ENCODE results near the gene OSBPL2.

Gene OSBPL2

GRCh38 chr20:62313460-62314338 lies 75.4 kb downstream of the OSBPL2 start:
- DNase-seq (ENCODE audit: low spot score), result no peak

GRCh38 chr20:62314339-62314638 lies 76.0 kb downstream of the OSBPL2 start:
- DNase-seq (ENCODE audit: low spot score), result no peak

- no peak for DNase-seq (ENCODE audit: low spot score)
These were observed 76.5 kb downstream of the OSBPL2 start for GRCh38 chr20:62314711-62315302.

- DNase-seq (ENCODE audit: low spot score), result no peak
These were observed 77.5 kb downstream of the OSBPL2 start for GRCh38 chr20:62315773-62316172.

DNA sequence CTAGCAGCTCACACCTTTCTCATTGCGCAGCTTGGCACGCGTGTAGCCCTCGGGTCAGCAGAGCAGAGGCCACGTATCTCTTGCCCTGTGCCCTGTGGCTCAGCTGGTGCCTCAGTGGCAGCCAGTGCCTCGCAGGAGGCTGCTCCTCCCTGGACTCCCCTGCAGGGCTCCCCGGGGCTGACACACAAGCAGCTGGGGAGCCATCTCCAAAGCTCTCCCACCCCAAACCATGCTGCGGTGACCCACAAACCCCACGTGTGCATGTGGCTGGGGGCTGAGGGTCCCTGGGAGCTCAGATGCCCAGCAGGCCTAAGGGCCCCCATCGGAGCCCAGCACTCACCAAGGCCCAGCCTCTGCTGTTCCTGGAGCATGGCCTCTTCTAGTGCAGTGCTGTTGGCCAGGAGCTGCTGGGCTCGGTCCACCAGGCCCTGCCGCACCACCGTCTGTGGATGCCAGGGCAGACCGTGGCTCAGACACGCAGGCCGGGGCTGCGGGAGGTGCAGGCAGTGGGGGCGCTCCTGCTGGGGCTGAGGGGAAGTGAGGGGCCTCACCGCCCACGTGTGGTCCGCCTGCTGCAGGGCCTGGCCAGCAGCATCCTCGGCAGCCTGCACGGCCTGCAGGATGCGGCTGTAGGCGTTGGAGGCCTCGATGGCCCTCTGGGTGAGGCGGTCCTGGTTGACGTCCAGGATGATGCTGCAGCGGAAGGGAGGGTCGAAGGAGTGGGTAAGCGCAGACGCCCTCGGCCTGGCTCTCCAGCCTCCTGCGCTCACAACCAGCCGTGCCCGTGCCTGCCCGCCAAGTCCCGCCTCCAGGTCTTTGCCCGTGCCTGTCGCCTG lies 78.2 kb downstream of the OSBPL2 start:
- DNase-seq (ENCODE audit: low spot score), result no peak

DNA sequence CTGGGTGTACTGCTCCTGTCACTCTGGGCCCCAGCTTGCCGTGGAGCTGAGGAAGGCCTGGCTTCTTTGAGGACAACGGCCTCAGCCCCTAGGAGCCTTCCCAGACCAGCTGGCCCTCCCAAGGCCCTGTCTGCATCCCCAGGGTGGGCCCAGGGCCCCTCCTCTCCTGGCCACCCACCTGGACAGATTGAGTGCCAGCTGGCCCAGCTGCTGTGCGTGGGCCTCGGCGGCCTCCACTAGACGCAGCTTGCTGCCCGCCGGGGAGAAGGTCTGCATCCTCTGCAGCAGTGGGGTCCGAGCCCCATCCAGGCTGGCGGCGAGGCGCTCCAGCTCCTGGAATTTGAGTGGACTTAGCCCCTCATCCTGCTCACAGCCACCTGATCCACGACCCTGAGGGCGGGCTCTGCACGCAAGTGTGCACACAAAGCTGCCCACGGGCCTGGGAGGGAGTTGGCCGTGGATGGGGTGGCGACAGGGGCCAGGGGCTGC lies 78.9 kb downstream of the OSBPL2 start:
- no peak for DNase-seq (ENCODE audit: low spot score)

- DNase-seq (ENCODE audit: low spot score), result no peak
These were observed 80.4 kb downstream of the OSBPL2 start for GRCh38 chr20:62318400-62319345.

- no peak for DNase-seq (ENCODE audit: low spot score)
These were observed 81.1 kb downstream of the OSBPL2 start for GRCh38 chr20:62319346-62319909.

GRCh38 chr20:62320581-62321354 lies 82.4 kb downstream of the OSBPL2 start:
- peak; percentile 39 for DNase-seq (ENCODE audit: low spot score)

DNA sequence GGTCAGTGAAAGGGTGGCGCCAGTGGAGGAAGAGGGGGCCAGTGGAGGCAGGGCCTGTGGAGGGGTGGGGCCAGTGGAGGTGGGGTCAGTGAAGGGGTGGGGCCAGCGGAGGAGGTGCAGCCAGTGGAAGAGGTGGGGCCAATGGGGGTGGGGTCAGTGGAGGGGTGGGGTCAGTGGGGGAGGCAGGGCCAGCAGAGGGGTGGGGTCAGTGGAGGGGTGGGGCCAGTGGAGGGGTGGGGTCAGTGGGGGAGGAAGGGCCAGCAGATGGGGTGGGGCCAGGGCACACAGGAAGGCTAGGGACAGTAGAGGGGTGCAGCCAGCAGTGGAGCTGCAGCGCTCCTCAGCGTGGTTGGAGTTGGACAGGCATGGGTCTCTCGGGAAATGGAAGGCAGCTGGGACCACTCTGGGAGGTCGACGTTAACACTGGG lies 83.2 kb downstream of the OSBPL2 start:
- peak; percentile 47 for DNase-seq (ENCODE audit: low spot score)

DNA sequence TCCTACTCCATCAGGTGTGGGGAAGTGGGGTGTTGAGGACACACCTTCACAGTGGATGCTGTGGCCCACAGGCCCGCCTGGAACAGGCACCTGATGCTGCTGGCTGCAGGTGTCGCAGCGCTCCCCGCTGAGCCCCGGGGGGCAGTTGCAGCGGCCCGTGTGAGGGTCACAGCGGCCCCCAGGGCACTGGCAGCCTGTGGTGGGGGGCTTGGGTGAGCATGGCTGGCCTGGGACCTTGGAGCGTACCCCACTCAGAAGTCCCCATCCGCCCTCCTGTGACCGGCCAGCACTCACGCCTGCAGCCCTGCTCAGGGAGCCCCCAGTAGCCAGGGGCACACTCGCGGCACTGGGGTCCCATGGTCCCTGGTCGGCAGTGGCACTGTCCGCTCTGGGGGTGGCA lies 83.7 kb downstream of the OSBPL2 start:
- DNase-seq (ENCODE audit: low spot score), result no peak

- no peak for DNase-seq (ENCODE audit: low spot score)
These were observed 84.2 kb downstream of the OSBPL2 start for GRCh38 chr20:62322492-62323041.

GRCh38 chr20:62323146-62323979 lies 85.0 kb downstream of the OSBPL2 start:
- DNase-seq (ENCODE audit: low spot score), result no peak

GRCh38 chr20:62323980-62324906 lies 85.9 kb downstream of the OSBPL2 start:
- no peak for DNase-seq (ENCODE audit: low spot score)

GRCh38 chr20:62325172-62325905 lies 87.0 kb downstream of the OSBPL2 start:
- no peak for DNase-seq (ENCODE audit: low spot score)

DNA sequence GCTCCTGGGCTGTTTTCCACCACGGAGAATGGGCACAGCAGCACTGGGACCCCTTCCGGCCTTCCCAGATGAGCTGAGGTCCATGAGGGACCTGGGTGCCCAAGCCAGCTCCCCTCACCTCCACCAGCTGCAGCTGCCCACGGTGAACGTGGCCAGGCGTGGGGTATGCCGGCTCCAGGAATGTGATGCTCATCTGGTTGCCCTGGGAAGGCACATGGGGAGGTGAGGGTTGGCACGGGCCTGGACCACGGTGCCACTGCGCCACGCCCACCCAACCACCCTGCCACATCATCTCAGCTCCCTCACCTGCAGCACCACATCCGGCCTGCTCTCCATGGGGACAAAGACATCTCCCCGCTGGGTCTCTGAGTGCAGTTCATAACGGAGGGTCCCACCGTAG lies 88.2 kb downstream of the OSBPL2 start:
- no peak for DNase-seq (ENCODE audit: low spot score)

DNA sequence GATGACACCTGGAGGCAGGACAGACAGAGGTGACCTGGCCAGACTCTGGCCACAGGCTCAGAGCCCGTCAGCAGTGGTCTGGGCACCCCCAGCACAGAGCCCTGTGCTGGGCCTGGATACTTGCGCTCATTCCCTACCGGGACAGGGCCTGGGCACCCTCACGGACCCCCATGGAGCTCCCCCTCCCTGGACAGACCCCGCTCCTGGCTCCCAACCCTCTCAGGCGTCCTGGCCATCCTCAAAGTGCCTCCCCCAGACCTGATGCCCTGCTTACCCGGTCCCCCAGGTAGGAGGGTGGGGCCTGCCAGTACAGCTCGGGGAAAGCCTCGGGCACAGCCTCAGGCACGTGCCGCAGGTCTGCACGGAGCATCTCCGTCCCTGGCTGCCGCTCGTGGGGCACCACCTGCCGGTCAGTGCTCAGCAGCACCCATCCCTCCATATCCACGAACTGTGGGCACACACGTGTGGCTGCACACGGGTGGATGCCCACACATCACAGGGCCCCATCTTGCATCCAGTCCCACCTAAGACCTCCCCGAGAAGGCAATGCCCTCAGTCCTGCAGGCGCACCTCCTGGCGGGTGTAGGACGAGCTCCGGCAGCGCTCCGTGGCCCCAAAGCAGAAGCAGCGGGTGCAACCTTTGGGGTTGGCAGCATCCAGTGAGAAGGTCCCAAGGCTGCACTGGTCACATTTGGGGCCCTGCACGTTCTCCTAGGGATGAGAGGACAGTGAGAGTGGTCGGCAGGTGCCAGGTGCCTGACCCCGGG lies 88.8 kb downstream of the OSBPL2 start:
- no peak for DNase-seq (ENCODE audit: low spot score)
